ENCODE results near the gene ADAMTSL5.
"Not testable (repeated sequence)": the region's sequence is repeated elsewhere in the genome, so short reads cannot be mapped to it uniquely, and the experiment has no call there.

Gene ADAMTSL5

GRCh38 chr19:1477056-1477455, 35.8 kb downstream of the ADAMTSL5 start:
- DNase-seq, result not testable (repeated sequence)

GRCh38 chr19:1475751-1476437, 36.9 kb downstream of the ADAMTSL5 start:
- DNase-seq, result no peak

- DNase-seq, result no peak
Observed at GRCh38 chr19:1474765-1475351, 38.0 kb downstream of the ADAMTSL5 start.

- DNase-seq, result no peak
Observed at GRCh38 chr19:1474011-1474764, 38.6 kb downstream of the ADAMTSL5 start.

GRCh38 chr19:1473085-1473851, 39.6 kb downstream of the ADAMTSL5 start:
- DNase-seq, result no peak

- no peak for DNase-seq
Observed at GRCh38 chr19:1472231-1473084, 40.4 kb downstream of the ADAMTSL5 start.

- DNase-seq, result no peak
Observed at GRCh38 chr19:1471515-1472160, 41.2 kb downstream of the ADAMTSL5 start.

- DNase-seq, result no peak
Observed at GRCh38 chr19:1471010-1471514, 41.8 kb downstream of the ADAMTSL5 start.

GRCh38 chr19:1470305-1471009, 42.4 kb downstream of the ADAMTSL5 start:
- DNase-seq, result no peak

- no peak for DNase-seq
Observed at GRCh38 chr19:1470055-1470304, 42.8 kb downstream of the ADAMTSL5 start.

- no peak for DNase-seq
Observed at GRCh38 chr19:1469255-1470054, 43.4 kb downstream of the ADAMTSL5 start.

- no peak for DNase-seq
Observed at GRCh38 chr19:1468821-1469254, 44.0 kb downstream of the ADAMTSL5 start.

- DNase-seq, result no peak
Observed at GRCh38 chr19:1468274-1468820, 44.5 kb downstream of the ADAMTSL5 start.

- no peak for DNase-seq
Observed at GRCh38 chr19:1467490-1468273, 45.1 kb downstream of the ADAMTSL5 start.

GRCh38 chr19:1467215-1467489, 45.7 kb downstream of the ADAMTSL5 start:
- no peak for DNase-seq

GRCh38 chr19:1466461-1467214, 46.2 kb downstream of the ADAMTSL5 start:
- DNase-seq, result no peak

- DNase-seq, result no peak
Observed at GRCh38 chr19:1466018-1466460, 46.8 kb downstream of the ADAMTSL5 start.
